H1 (cell line): ENCODE data around the gene DNM2. TPM values are rescaled to one million over a fixed set of nuclear protein-coding genes. Genes with fewer than 3 reads are reported as not detected.

ENCODE experiments used
- CTCF ChIA-PET: fragments of 300-600 bp; sonication (Branson Sonifier 250); formaldehyde crosslinking; loops from one replicate; lab custom pipeline; 2021; ENCODE audit not compliant: partially characterized antibody; lab: Charles Lee
- POLR2A ChIA-PET: fragments of 300-600 bp; sonication (Branson Sonifier 250); formaldehyde crosslinking; loops from one replicate; lab custom pipeline; 2021; ENCODE audit warnings: inconsistent platforms; ENCODE audit not compliant: partially characterized antibody; lab: Charles Lee
- DNase-seq, 2 experiments: peaks; one replicate each; pipeline versions ENCODE4 v3.0.0 to v3.0.0-alpha.2; 2010 to 2022; ENCODE audit warnings: low spot score in 2 of 2, low read depth in 1 of 2, mixed read lengths in 1 of 2
- FAIRE-seq: peaks from 2 replicates; lab custom pipeline; 2011; peaks lifted over from hg19 to GRCh38; lab: Jason Lieb, UNC
- H2AFZ ChIP-seq: 2 replicates; pipeline ENCODE4 v1.8.1; 2012; ENCODE audit warnings: low read length, inconsistent platforms
- H2AK5ac ChIP-seq: 2 replicates; pipeline ENCODE4 v1.6.1; 2013; ENCODE audit warnings: low read depth, low read length
- H2BK120ac ChIP-seq: replicated peaks from 2 replicates; pipeline ENCODE3; 2013; ENCODE audit warnings: low read depth, low read length, inconsistent platforms
- H2BK12ac ChIP-seq: 2 replicates; pipeline ENCODE4 v1.6.1; 2013; ENCODE audit warnings: low read depth, low read length
- H2BK15ac ChIP-seq: 2 replicates; pipeline ENCODE4 v1.6.1; 2013; ENCODE audit warnings: low read length
- H2BK20ac ChIP-seq: 2 replicates; pipeline ENCODE4 v1.6.1; 2013; ENCODE audit warnings: low read length
- H2BK5ac ChIP-seq: 2 replicates; pipeline ENCODE4 v1.6.1; 2013; ENCODE audit warnings: low read depth, low read length
- H3K14ac ChIP-seq: 2 replicates; pipeline ENCODE4 v1.6.1; 2013; ENCODE audit warnings: inconsistent platforms; ENCODE audit not compliant: insufficient read length
- H3K18ac ChIP-seq: 2 replicates; pipeline ENCODE4 v1.6.1; 2013; ENCODE audit warnings: low read length; ENCODE audit errors: extremely low read depth
- H3K23ac ChIP-seq: 2 replicates; pipeline ENCODE4 v1.6.1; 2013; ENCODE audit warnings: inconsistent platforms; ENCODE audit not compliant: insufficient read length
- H3K23me2 ChIP-seq: 2 replicates; pipeline ENCODE4 v1.6.1; 2013; ENCODE audit warnings: low read depth, low read length
- H3K27ac ChIP-seq: 2 replicates; pipeline ENCODE4 v1.6.1; 2011; ENCODE audit warnings: low read depth, low read length, inconsistent platforms
- H3K27me3 ChIP-seq, 4 experiments: replicated peaks in 1 of 4; 1 replicate in 1 of 4; 2 replicates in 3 of 4; pipeline versions ENCODE4 v1.6.1 to v1.8.1; 2011 to 2013; ENCODE audit warnings: low read length in 3 of 4, mild to moderate bottlenecking in 3 of 4, inconsistent platforms in 2 of 4, mixed read lengths in 2 of 4, moderate library complexity in 1 of 4; ENCODE audit not compliant: control insufficient read depth in 3 of 4, insufficient read depth in 3 of 4; ENCODE audit errors: extremely low read depth in 1 of 4
- H3K36me3 ChIP-seq, 4 experiments: 2 replicates each; pipeline versions ENCODE4 v1.6.1 to v1.8.1; 2011 to 2013; ENCODE audit warnings: mild to moderate bottlenecking in 4 of 4, low read length in 3 of 4, moderate library complexity in 2 of 4, control low read depth in 1 of 4, inconsistent platforms in 1 of 4; ENCODE audit not compliant: insufficient read depth in 4 of 4, control insufficient read depth in 2 of 4
- H3K4ac ChIP-seq: replicated peaks from 2 replicates; pipeline ENCODE3; 2013; ENCODE audit warnings: low read length, low read depth, mixed read lengths, inconsistent platforms; ENCODE audit not compliant: insufficient read length
- H3K4me1 ChIP-seq, 4 experiments: replicated peaks in 1 of 4; 1 replicate in 1 of 4; 2 replicates in 3 of 4; pipeline versions ENCODE4 v1.6.1 to v1.8.1; 2011 to 2013; ENCODE audit warnings: low read length in 3 of 4, inconsistent platforms in 2 of 4, mixed read lengths in 1 of 4; ENCODE audit not compliant: insufficient read depth in 4 of 4, control insufficient read depth in 3 of 4
- H3K4me2 ChIP-seq, 2 experiments: 2 replicates each; pipeline versions ENCODE4 v1.6.1 to v1.8.1; 2011 to 2013; ENCODE audit warnings: low read depth in 2 of 2, low read length in 2 of 2, control low read depth in 1 of 2, inconsistent platforms in 1 of 2, mild to moderate bottlenecking in 1 of 2; ENCODE audit not compliant: insufficient read depth in 1 of 2
- H3K4me3 ChIP-seq, 4 experiments: fragments of 200-600, 300-600 bp in 1 of 4; sonication (generic), shearing (Covaris generic), sonication (Bioruptor Twin) in 1 of 4; 2 replicates each; pipeline versions ENCODE4 v1.5.1 to v1.8.1; 2011 to 2016; ENCODE audit warnings: low read length in 4 of 4, low read depth in 3 of 4, control low read depth in 2 of 4, inconsistent platforms in 2 of 4, mild to moderate bottlenecking in 2 of 4, mixed read lengths in 1 of 4, moderate library complexity in 1 of 4; ENCODE audit not compliant: insufficient read depth in 2 of 4; ENCODE audit errors: extremely low read depth in 1 of 4
- H3K56ac ChIP-seq: replicated peaks from 2 replicates; pipeline ENCODE3; 2013; ENCODE audit warnings: low read depth, mild to moderate bottlenecking, mixed read lengths, low read length, inconsistent platforms; ENCODE audit not compliant: insufficient read length
- H3K79me1 ChIP-seq: 2 replicates; pipeline ENCODE4 v1.6.1; 2013; ENCODE audit warnings: low read depth, low read length, control low read depth
- H3K79me2 ChIP-seq, 2 experiments: 2 replicates each; pipeline versions ENCODE4 v1.6.1 to v1.8.1; 2012 to 2013; ENCODE audit warnings: low read length in 2 of 2, mild to moderate bottlenecking in 2 of 2, inconsistent platforms in 1 of 2; ENCODE audit not compliant: insufficient read depth in 2 of 2, control insufficient read depth in 1 of 2
- H3K9ac ChIP-seq, 4 experiments: replicated peaks in 1 of 4; 1 replicate in 1 of 4; 2 replicates in 3 of 4; pipeline versions ENCODE4 v1.6.1 to v1.8.1; 2011 to 2013; ENCODE audit warnings: low read depth in 3 of 4, low read length in 3 of 4, control low read depth in 2 of 4, mild to moderate bottlenecking in 2 of 4, moderate library complexity in 2 of 4, inconsistent platforms in 1 of 4; ENCODE audit errors: extremely low read depth in 1 of 4
- H3K9me3 ChIP-seq, 2 experiments: 2 replicates each; pipeline versions ENCODE4 v1.6.1 to v1.8.1; 2012 to 2013; ENCODE audit warnings: mild to moderate bottlenecking in 2 of 2, moderate library complexity in 2 of 2, control low read depth in 1 of 2, inconsistent platforms in 1 of 2, low read depth in 1 of 2, low read length in 1 of 2, mixed read lengths in 1 of 2; ENCODE audit not compliant: insufficient read depth in 2 of 2
- H4K20me1 ChIP-seq, 2 experiments: replicated peaks in 1 of 2; 2 replicates each; pipeline versions ENCODE3 to v1.8.1; 2011 to 2013; ENCODE audit warnings: inconsistent platforms in 2 of 2, low read length in 2 of 2, mild to moderate bottlenecking in 1 of 2; ENCODE audit not compliant: insufficient read depth in 2 of 2, control insufficient read depth in 1 of 2
- H4K5ac ChIP-seq: 2 replicates; pipeline ENCODE4 v1.6.1; 2013; ENCODE audit warnings: low read length, low read depth, mixed read lengths, inconsistent platforms; ENCODE audit not compliant: insufficient read length
- H4K8ac ChIP-seq: 2 replicates; pipeline ENCODE4 v1.8.0; 2013; ENCODE audit warnings: mild to moderate bottlenecking, moderate library complexity, low read length, inconsistent platforms; ENCODE audit not compliant: insufficient read depth; ENCODE audit errors: extremely low read depth
- H4K91ac ChIP-seq: replicated peaks from 2 replicates; pipeline ENCODE3; 2013; ENCODE audit warnings: low read length, mixed read lengths, inconsistent platforms; ENCODE audit not compliant: insufficient read length
- BACH1 ChIP-seq: IDR thresholded peaks from 2 replicates; pipeline ENCODE4 v1.6.1; 2012; ENCODE audit warnings: low read length, improper control_type of control experiment
- BCL11A ChIP-seq, 2 experiments: IDR thresholded peaks; one replicate each; pipeline ENCODE4 v1.6.1; 2011; ENCODE audit warnings: low read depth in 2 of 2, low read length in 2 of 2, mild to moderate bottlenecking in 2 of 2
- BRCA1 ChIP-seq: IDR thresholded peaks from 2 replicates; pipeline ENCODE4 v1.6.1; 2012; ENCODE audit warnings: low read depth, low read length, improper control_type of control experiment
- CHD2 ChIP-seq: IDR thresholded peaks from 2 replicates; pipeline ENCODE4 v1.6.1; 2012; ENCODE audit warnings: low read length, improper control_type of control experiment
- CTBP2 ChIP-seq: IDR thresholded peaks from 2 replicates; pipeline ENCODE4 v1.7.0; 2011; ENCODE audit warnings: borderline replicate concordance, mild to moderate bottlenecking, moderate library complexity, mixed read lengths, low read length; ENCODE audit not compliant: insufficient read depth, insufficient read length
- POLR2A ChIP-seq, 2 experiments: IDR thresholded peaks; 1 replicate in 1 of 2; 2 replicates in 1 of 2; pipeline ENCODE4 v1.6.1; 2011; ENCODE audit warnings: low read depth in 2 of 2, low read length in 2 of 2, mild to moderate bottlenecking in 2 of 2; ENCODE audit errors: control extremely low read depth in 1 of 2
- POLR2AphosphoS5 ChIP-seq: IDR thresholded peaks from 2 replicates; pipeline ENCODE4 v1.6.1; 2011; ENCODE audit warnings: low read depth, low read length
- SIN3A ChIP-seq, 2 experiments: IDR thresholded peaks in 1 of 2; conservative IDR thresholded peaks in 1 of 2; 2 replicates each; pipeline ENCODE4 v1.6.1; 2011 to 2012; ENCODE audit warnings: low read length in 2 of 2, improper control_type of control experiment in 1 of 2, low read depth in 1 of 2, mild to moderate bottlenecking in 1 of 2
- SP4 ChIP-seq: IDR thresholded peaks from 2 replicates; pipeline ENCODE4 v1.6.1; 2012; ENCODE audit warnings: low read length, inconsistent platforms
- ZNF274 ChIP-seq: IDR thresholded peaks from 2 replicates; pipeline ENCODE4 v1.7.0; 2012; ENCODE audit warnings: low read length, borderline replicate concordance; ENCODE audit errors: extremely low read depth
- WGBS, 2 experiments: shearing (Covaris generic) in 1 of 2; methylation state at CpG; one replicate each; pipeline versions ENCODE4 v1.1.6 to v1.1.7; 2013 to 2015; ENCODE audit warnings: low lambda C conversion rate in 2 of 2, mixed read lengths in 2 of 2, inconsistent platforms in 1 of 2, low coverage in 1 of 2, missing lambda C conversion rate in 1 of 2; ENCODE audit not compliant: insufficient replicate concordance in 2 of 2, insufficient coverage in 1 of 2, insufficient read length in 1 of 2; ENCODE audit errors: extremely low coverage in 1 of 2, missing lambda C conversion rate in 1 of 2; 5-methylcytosine and 5-hydroxymethylcytosine counted together
- polyA plus RNA-seq, 7 experiments: library from polyadenylated mRNA; depleted of rRNA in 3 of 7; stranded (reverse) in 5 of 7; unstranded in 2 of 7; fragments of >200 nt in 5 of 7; fragments of 200-250 nt in 2 of 7; gene quantifications; 1 replicate in 5 of 7; 2 replicates in 1 of 7; 4 replicates in 1 of 7; pipeline versions ENCODE4 v1.2.1 to v1.2.3, GENCODE V29; 2011 to 2013; ENCODE audit warnings: missing spikeins in 2 of 7, mixed read lengths in 2 of 7
- total RNA-seq: library from RNA; stranded (reverse); fragmentation: NEBNext Ultra II Directional; extraction: Animal tissue kit (Norgen Biotek cat#: 25700); gene quantifications from 2 replicates; pipeline ENCODE4 v1.2.1, GENCODE V29; 2021
- TF ChIP-seq, protein P1 (sequence below): IDR thresholded peaks from 2 replicates; pipeline ENCODE4 v1.6.1; 2011; ENCODE audit warnings: low read depth, mild to moderate bottlenecking, low read length; ENCODE audit not compliant: insufficient read depth

The DNM2 gene
- total and polyA plus RNA-seq, 2 of the 8 experiments (the other 6 are each of a cell fraction or from before 2014, with no cell fraction given) = 61.9 to 120 TPM

DNA sequence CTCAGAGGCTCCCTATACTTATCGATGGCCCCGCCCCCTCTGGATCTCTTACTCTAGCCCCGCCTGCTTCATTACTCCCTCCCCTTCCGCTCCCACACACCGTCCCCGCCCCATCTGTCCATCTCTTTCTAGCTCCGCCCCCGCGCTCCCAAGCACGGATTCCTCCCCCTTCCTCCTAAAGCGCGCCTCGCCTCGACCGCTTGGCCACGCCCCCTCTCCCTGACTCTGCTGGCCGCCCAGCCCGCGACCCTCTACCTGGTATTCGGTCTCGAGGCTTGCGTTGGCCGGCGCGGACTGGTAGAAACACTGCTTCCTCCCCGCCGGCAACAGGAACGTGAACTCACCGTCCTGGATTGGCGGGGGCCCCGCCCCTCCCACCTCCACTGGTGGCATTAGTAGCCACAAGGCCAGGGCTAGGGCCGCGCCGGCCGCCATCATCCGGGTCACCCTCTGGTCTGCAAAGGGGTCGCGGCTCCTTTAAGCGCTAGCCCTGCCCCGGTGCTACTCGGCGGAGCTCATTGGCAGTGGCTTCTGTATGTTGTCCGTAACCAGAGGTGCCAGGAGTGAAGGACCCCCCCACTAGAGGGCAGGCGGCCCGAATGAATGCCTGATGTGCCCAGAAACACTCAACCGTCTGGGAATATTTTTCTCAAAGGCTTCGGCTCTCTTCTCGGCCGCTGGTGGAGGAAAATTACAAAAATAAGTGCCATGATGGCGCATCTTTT lies 118.0 kb downstream of the DNM2 start, which contains the start of gene TMED1:
TSS of gene TMED1 (minus strand) at position 459 of the 725 bp plus-strand sequence. CDS start at position 438, 21 bp downstream.
- H3K27me3 ChIP-seq = peaks cover 0 to 4% (median 0%) of the 10 kb centered on the region in 4 experiments; a peak in 1 of 7 replicates
- CTCF ChIA-PET = interaction anchor here (0.6 to 7.1 kb wide), 8 partner anchors 14 to 118 kb away, joined by 3 to 77 read pairs (median 4); partner anchors contain the start of gene DNM2
- H2BK20ac ChIP-seq = no peak within 1 kb of the TSS
- peak within 1 kb of the TSS; percentile 58 to 92 (median 76) for H3K4me3 ChIP-seq
- peaks cover 0 to 4% of the 10 kb centered on the region in 2 experiments; a peak in 1 of 4 replicates for H3K9me3 ChIP-seq
- peak within 1 kb of the TSS; percentile 94 for H3K4ac ChIP-seq
- H3K18ac ChIP-seq = peak within 1 kb of the TSS; percentile 97
- H4K20me1 ChIP-seq = peaks cover 0 to 10% of the 10 kb centered on the region in 2 experiments
- no peaks in the 10 kb centered on the region for H3K79me2 ChIP-seq
- WGBS, 2 experiments = 0% methylated on average over 29 of the region's 50 CpGs; no CpG with 5 or more reads in 1 of the 2 experiments
- H2BK15ac ChIP-seq = peak within 1 kb of the TSS; percentile 95; the same call in 1 of the 2 replicates
- peak within 1 kb of the TSS; percentile 99 for H4K5ac ChIP-seq
- peak within 1 kb of the TSS; percentile 99 for H4K91ac ChIP-seq
- H3K23ac ChIP-seq = no peak within 1 kb of the TSS
- H3K56ac ChIP-seq = peak within 1 kb of the TSS; percentile 99
- peak within 1 kb of the TSS; percentile 54 to 95 (median 94) for H3K9ac ChIP-seq
- POLR2A ChIA-PET = interaction anchor here (0.6 to 3.3 kb wide), 36 partner anchors 8 to 177 kb away, joined by 3 to 24 read pairs (median 4); partner anchors contain the start of genes C19orf38, DNM2, QTRT1 and SMARCA4
- peak within 1 kb of the TSS; percentile 100 for H3K14ac ChIP-seq
- peak within 1 kb of the TSS; percentile 78 to 81 for H3K4me2 ChIP-seq
- peak; percentile 99 to 100 for DNase-seq
- peak within 1 kb of the TSS; percentile 97 for H3K27ac ChIP-seq
- peak within 1 kb of the TSS; percentile 12; the same call in 1 of the 2 replicates for H2AFZ ChIP-seq
- peak within 1 kb of the TSS; percentile 7; the same call in 1 of the 2 replicates for H2AK5ac ChIP-seq
- peak within 1 kb of the TSS; percentile 99 for H2BK5ac ChIP-seq
- peaks cover 4% of the 10 kb centered on the region; the same call in 1 of the 2 replicates for H3K79me1 ChIP-seq
- H3K23me2 ChIP-seq = peaks cover 8% of the 10 kb centered on the region; the same call in 1 of the 2 replicates
- H3K4me1 ChIP-seq = peaks cover 3 to 10% (median 6%) of the 10 kb centered on the region in 4 experiments
- peak within 1 kb of the TSS; percentile 100 for H4K8ac ChIP-seq
- H2BK120ac ChIP-seq = peak within 1 kb of the TSS; percentile 64
- H2BK12ac ChIP-seq = no peak within 1 kb of the TSS; the same call in 1 of the 2 replicates
- no peak for FAIRE-seq
- H3K36me3 ChIP-seq = peaks cover 0 to 21% (median 5%) of the 10 kb centered on the region in 4 experiments; a peak in 6 of 8 replicates
- TF ChIP-seq BRCA1 (no peak), BACH1 (no peak), CTBP2 (no peak), CHD2 (no peak), BCL11A (IDR thresholded peaks at IDR 0.05; ENCODE audit: low read depth in 2 of 2, low read length in 2 of 2) (no peak), SP4 (peak; percentile 100), POLR2A (IDR thresholded peaks at IDR 0.05; ENCODE audit: control extremely low read depth in 1 of 2, low read depth in 2 of 2, low read length in 2 of 2) (peak; percentile 55 to 94), SIN3A (conservative IDR thresholded peaks at IDR 0.05 in 1 of 2, IDR thresholded peaks at IDR 0.05 in 1 of 2; ENCODE audit: low read depth in 1 of 2, low read length in 2 of 2) (no peak), ZNF274 (no peak), POLR2AphosphoS5 (peak; percentile 87)
- TF ChIP-seq, protein P1, sequence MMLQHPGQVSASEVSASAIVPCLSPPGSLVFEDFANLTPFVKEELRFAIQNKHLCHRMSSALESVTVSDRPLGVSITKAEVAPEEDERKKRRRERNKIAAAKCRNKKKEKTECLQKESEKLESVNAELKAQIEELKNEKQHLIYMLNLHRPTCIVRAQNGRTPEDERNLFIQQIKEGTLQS = no peak
